Measurements from ENCODE around the gene C17orf114.

GRCh38 chr17:4777969-4778760 is 24.0 kb downstream of the C17orf114 start:
- no peak for TF ChIP-seq POLR2A (IDR thresholded peaks at IDR 0.05; ENCODE audit: low read depth, low read length)
- TF ChIP-seq CTCF (conservative IDR thresholded peaks at IDR 0.05; ENCODE audit: low read depth, low read length), result no peak
- no peak for TF ChIP-seq RFX5 (IDR thresholded peaks at IDR 0.05; ENCODE audit: low read depth, low read length)
- no peak for TF ChIP-seq CHD1 (IDR thresholded peaks at IDR 0.05; ENCODE audit: low read depth, low read length)
- no peak for TF ChIP-seq MAZ (IDR thresholded peaks at IDR 0.05; ENCODE audit: borderline replicate concordance, low read depth, low read length)
- TF ChIP-seq CEBPB (IDR thresholded peaks at IDR 0.05; ENCODE audit: low read depth, low read length), result peak; percentile 79
- no peak for TF ChIP-seq RCOR1 (IDR thresholded peaks at IDR 0.05; ENCODE audit: insufficient replicate concordance, low read length)
